Measurements from ENCODE around the gene ADPRHL1. TPM values are rescaled to one million over a fixed set of nuclear protein-coding genes. Genes with fewer than 3 reads are reported as not detected.
A peak's percentile ranks its signal among the peaks of the same experiment; 100 is the strongest.

The ADPRHL1 gene
- total RNA-seq, 1 donor from 2014 or later, result 20.7 TPM

GRCh38 chr13:113469582-113469981, 16.3 kb upstream of the ADPRHL1 start:
- Mint-ChIP-seq H3K36me3 (ENCODE audit: unreplicated experiment) (peaks cover 11% of the 10 kb centered on the region), H3K4me3 (ENCODE audit: unreplicated experiment) (no peak overlapping the region), H3K9me3 (ENCODE audit: unreplicated experiment) (no peaks in the 10 kb centered on the region), H3K4me1 (ENCODE audit: low read depth, unreplicated experiment) (peaks cover 15% of the 10 kb centered on the region), H3K27ac (ENCODE audit: unreplicated experiment) (peak overlapping the region; percentile 90), H3K27me3 (ENCODE audit: unreplicated experiment) (peaks cover 4% of the 10 kb centered on the region)
- TF ChIP-seq CTCF (IDR thresholded peaks at IDR 0.05; ENCODE audit: partially characterized antibody, unreplicated experiment), result no peak
- DNase-seq, result no peak

- peaks cover 19% of the 10 kb centered on the region for H3K4me1 Mint-ChIP-seq (ENCODE audit: low read depth, unreplicated experiment)
- DNase-seq, result peak; percentile 59
- peaks cover 10% of the 10 kb centered on the region for H3K36me3 Mint-ChIP-seq (ENCODE audit: unreplicated experiment)
- H3K4me3 Mint-ChIP-seq (ENCODE audit: unreplicated experiment), result peak overlapping the region; percentile 69
- TF ChIP-seq CTCF (IDR thresholded peaks at IDR 0.05; ENCODE audit: partially characterized antibody, unreplicated experiment), result no peak
- H3K9me3 Mint-ChIP-seq (ENCODE audit: unreplicated experiment), result no peaks in the 10 kb centered on the region
- H3K27ac Mint-ChIP-seq (ENCODE audit: unreplicated experiment), result peak overlapping the region; percentile 90
- H3K27me3 Mint-ChIP-seq (ENCODE audit: unreplicated experiment), result peaks cover 4% of the 10 kb centered on the region
These were observed 15.3 kb upstream of the ADPRHL1 start for GRCh38 chr13:113468472-113469201.

DNA sequence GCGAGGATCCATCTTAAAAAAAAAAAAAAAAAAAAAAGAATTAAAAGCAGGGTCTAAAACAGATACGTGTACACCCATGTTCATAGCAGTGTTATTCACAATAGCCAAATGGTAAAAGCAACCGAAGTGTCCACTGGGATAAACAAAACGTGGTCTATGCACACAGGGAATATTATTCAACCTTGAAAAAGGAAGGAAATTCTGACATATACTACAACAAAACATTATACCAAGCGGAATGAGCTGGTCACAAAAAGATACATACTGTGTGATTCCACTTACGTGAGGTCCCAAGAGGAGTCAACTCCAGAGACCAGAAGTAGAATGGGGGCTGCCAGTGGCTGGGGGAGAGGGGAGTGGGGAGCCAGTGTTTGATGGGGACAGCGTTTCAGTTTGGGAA, 14.7 kb upstream of the ADPRHL1 start:
- Mint-ChIP-seq H3K4me1 (ENCODE audit: low read depth, unreplicated experiment) (peaks cover 20% of the 10 kb centered on the region), H3K9me3 (ENCODE audit: unreplicated experiment) (no peaks in the 10 kb centered on the region), H3K27me3 (ENCODE audit: unreplicated experiment) (peaks cover 4% of the 10 kb centered on the region), H3K4me3 (ENCODE audit: unreplicated experiment) (peak overlapping the region; percentile 69), H3K36me3 (ENCODE audit: unreplicated experiment) (peaks cover 5% of the 10 kb centered on the region), H3K27ac (ENCODE audit: unreplicated experiment) (peak overlapping the region; percentile 90)
- DNase-seq, result no peak
- TF ChIP-seq CTCF (IDR thresholded peaks at IDR 0.05; ENCODE audit: partially characterized antibody, unreplicated experiment), result no peak

- H3K4me3 Mint-ChIP-seq (ENCODE audit: unreplicated experiment), result no peak overlapping the region
- peaks cover 1% of the 10 kb centered on the region for H3K36me3 Mint-ChIP-seq (ENCODE audit: unreplicated experiment)
- DNase-seq, result no peak
- peaks cover 2% of the 10 kb centered on the region for H3K27me3 Mint-ChIP-seq (ENCODE audit: unreplicated experiment)
- TF ChIP-seq CTCF (IDR thresholded peaks at IDR 0.05; ENCODE audit: partially characterized antibody, unreplicated experiment), result no peak
- H3K4me1 Mint-ChIP-seq (ENCODE audit: low read depth, unreplicated experiment), result peaks cover 20% of the 10 kb centered on the region
- no peak overlapping the region for H3K27ac Mint-ChIP-seq (ENCODE audit: unreplicated experiment)
- H3K9me3 Mint-ChIP-seq (ENCODE audit: unreplicated experiment), result no peaks in the 10 kb centered on the region
These were observed 13.1 kb upstream of the ADPRHL1 start for GRCh38 chr13:113466383-113466782.

DNA sequence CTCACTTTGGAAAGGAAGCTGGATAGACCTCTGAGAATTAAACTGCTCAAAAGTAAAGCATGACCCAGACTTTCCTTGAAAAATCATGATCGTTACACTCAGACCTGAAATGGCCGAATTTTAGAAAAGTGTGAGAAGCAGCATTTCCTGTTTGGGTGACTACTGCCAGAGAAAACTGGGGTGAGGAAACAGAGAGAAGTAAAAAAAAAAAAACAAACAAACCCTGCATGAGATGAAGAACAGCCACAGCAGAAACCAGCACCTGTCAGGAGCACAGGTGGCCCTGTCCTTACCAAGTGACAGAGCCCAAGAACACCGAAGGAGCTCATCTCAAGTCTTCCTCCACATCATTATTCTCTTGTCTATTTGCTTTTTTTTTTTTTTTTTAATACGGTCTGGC, 12.0 kb upstream of the ADPRHL1 start:
- H3K4me1 Mint-ChIP-seq (ENCODE audit: low read depth, unreplicated experiment), result peaks cover 20% of the 10 kb centered on the region
- no peaks in the 10 kb centered on the region for H3K9me3 Mint-ChIP-seq (ENCODE audit: unreplicated experiment)
- no peak overlapping the region for H3K4me3 Mint-ChIP-seq (ENCODE audit: unreplicated experiment)
- no peak for TF ChIP-seq CTCF (IDR thresholded peaks at IDR 0.05; ENCODE audit: partially characterized antibody, unreplicated experiment)
- no peaks in the 10 kb centered on the region for H3K36me3 Mint-ChIP-seq (ENCODE audit: unreplicated experiment)
- DNase-seq, result no peak
- peaks cover 2% of the 10 kb centered on the region for H3K27me3 Mint-ChIP-seq (ENCODE audit: unreplicated experiment)
- H3K27ac Mint-ChIP-seq (ENCODE audit: unreplicated experiment), result no peak overlapping the region
